HepG2 (cell line): ENCODE data around the gene XPO5. TPM values are rescaled to one million over a fixed set of nuclear protein-coding genes. Genes with fewer than 3 reads are reported as not detected.
A peak's percentile ranks its signal among the peaks of the same experiment; 100 is the strongest.

Source experiments
- ATF2 ChIP-seq: sonication (generic); formaldehyde crosslinking; IDR thresholded peaks from 2 replicates; pipeline ENCODE4 v1.4.0; 2020; ENCODE audit warnings: missing genetic modification reagents
- CEBPG ChIP-seq: IDR thresholded peaks from 2 replicates; pipeline ENCODE4 v1.6.1; 2016
- CREM ChIP-seq, 2 experiments: sonication (generic) in 1 of 2; formaldehyde crosslinking in 1 of 2; IDR thresholded peaks; 2 replicates each; pipeline versions ENCODE4 v1.4.0 to v1.6.1; 2016 to 2020; ENCODE audit warnings: antibody characterized with exemption in 1 of 2, mild to moderate bottlenecking in 1 of 2, missing genetic modification reagents in 1 of 2
- ELF1 ChIP-seq: sonication (generic); formaldehyde crosslinking; IDR thresholded peaks from 2 replicates; pipeline ENCODE4 v1.4.0; 2020; ENCODE audit warnings: missing genetic modification reagents
- ESRRA ChIP-seq: sonication (generic); formaldehyde crosslinking; IDR thresholded peaks from 2 replicates; pipeline ENCODE4 v1.5.1; 2020; ENCODE audit warnings: mild to moderate bottlenecking, low read depth, missing genetic modification reagents
- ETV5 ChIP-seq: IDR thresholded peaks from 2 replicates; pipeline ENCODE4 v1.6.1; 2018; ENCODE audit warnings: missing biosample characterization, missing genetic modification reagents, inconsistent platforms, borderline replicate concordance
- FOSL2 ChIP-seq: sonication (generic); formaldehyde crosslinking; IDR thresholded peaks from 2 replicates; pipeline ENCODE4 v1.4.0; 2020; ENCODE audit warnings: missing genetic modification reagents
- FOXK2 ChIP-seq: fragments of 450-650 bp; IDR thresholded peaks from 2 replicates; pipeline ENCODE4 v1.6.1; 2016
- HES4 ChIP-seq: sonication (generic); formaldehyde crosslinking; IDR thresholded peaks from 2 replicates; pipeline ENCODE4 v1.9.0; 2021; ENCODE audit warnings: mild to moderate bottlenecking, missing genetic modification reagents, borderline replicate concordance
- KLF11 ChIP-seq: IDR thresholded peaks from 2 replicates; pipeline ENCODE4 v1.6.1; 2016; ENCODE audit warnings: missing compliant biosample characterization
- MXD1 ChIP-seq: sonication (generic); formaldehyde crosslinking; IDR thresholded peaks from 2 replicates; pipeline ENCODE4 v1.4.0; 2020; ENCODE audit warnings: mild to moderate bottlenecking, missing genetic modification reagents
- PPARG ChIP-seq: conservative IDR thresholded peaks from 2 replicates; pipeline ENCODE4 v1.6.1; 2016; ENCODE audit warnings: missing biosample characterization, missing genetic modification reagents
- PRDM4 ChIP-seq: sonication (generic); formaldehyde crosslinking; IDR thresholded peaks from 2 replicates; pipeline ENCODE4 v1.9.0; 2021; ENCODE audit warnings: missing genetic modification reagents, borderline replicate concordance
- REL ChIP-seq: sonication (generic); formaldehyde crosslinking; conservative IDR thresholded peaks from 2 replicates; pipeline ENCODE4 v1.8.0; 2022; ENCODE audit warnings: mild to moderate bottlenecking, missing genetic modification reagents, moderate library complexity
- RFX3 ChIP-seq: IDR thresholded peaks from 2 replicates; pipeline ENCODE4 v1.6.1; 2016; ENCODE audit warnings: missing biosample characterization, missing genetic modification reagents
- SMARCC2 ChIP-seq: fragments of 450-650 bp; IDR thresholded peaks from 2 replicates; pipeline ENCODE4 v1.6.1; 2017; ENCODE audit warnings: antibody characterized with exemption, mild to moderate bottlenecking
- SPEN ChIP-seq: sonication (generic); formaldehyde crosslinking; IDR thresholded peaks from 2 replicates; pipeline ENCODE4 v1.5.1; 2020; ENCODE audit warnings: low read depth, mild to moderate bottlenecking, missing genetic modification reagents
- TBL1XR1 ChIP-seq: fragments of 150-350 bp; IDR thresholded peaks from 2 replicates; pipeline ENCODE4 v1.6.1; 2014; ENCODE audit warnings: borderline replicate concordance, low read length; ENCODE audit not compliant: partially characterized antibody
- THAP11 ChIP-seq: IDR thresholded peaks from 2 replicates; pipeline ENCODE4 v1.6.1; 2016; ENCODE audit warnings: missing biosample characterization, missing genetic modification reagents
- ZBTB20 ChIP-seq: sonication (generic); formaldehyde crosslinking; IDR thresholded peaks from 2 replicates; pipeline ENCODE4 v1.8.1; 2023; ENCODE audit warnings: missing genetic modification reagents, low read depth, mild to moderate bottlenecking, borderline replicate concordance
- ZBTB7B ChIP-seq: sonication (generic); formaldehyde crosslinking; IDR thresholded peaks from 2 replicates; pipeline ENCODE4 v1.4.0; 2020; ENCODE audit warnings: missing genetic modification reagents
- ZNF138 ChIP-seq: sonication (generic); formaldehyde crosslinking; IDR thresholded peaks from 2 replicates; pipeline ENCODE4 v1.5.0; 2020; ENCODE audit warnings: mild to moderate bottlenecking, low read depth, missing genetic modification reagents
- ZNF251 ChIP-seq: sonication (generic); formaldehyde crosslinking; IDR thresholded peaks from 2 replicates; pipeline ENCODE4 v1.9.0; 2021; ENCODE audit warnings: mild to moderate bottlenecking, missing genetic modification reagents
- ZNF282 ChIP-seq: fragments of 450-650 bp; IDR thresholded peaks from 2 replicates; pipeline ENCODE4 v1.6.1; 2018; ENCODE audit not compliant: partially characterized antibody
- ZNF7 ChIP-seq: IDR thresholded peaks from 2 replicates; pipeline ENCODE4 v1.6.1; 2016; ENCODE audit warnings: missing biosample characterization, missing genetic modification reagents
- polyA plus RNA-seq, 8 experiments: library from polyadenylated mRNA; depleted of rRNA in 3 of 8; stranded (reverse) in 7 of 8; unstranded in 1 of 8; fragments of >200 nt; fragmentation: Illumina TruSeq in 4 of 8; extraction: Trizol in 4 of 8; gene quantifications; 2 replicates each; pipeline versions ENCODE4 v1.2.1 to v1.2.3, GENCODE V29; 2011 to 2016; ENCODE audit warnings: low read depth in 4 of 8, missing spikeins in 1 of 8, mixed read lengths in 1 of 8; ENCODE audit not compliant: insufficient read depth in 1 of 8
- total RNA-seq, 5 experiments: library from RNA; depleted of rRNA; stranded (reverse); fragments of >200 nt; fragmentation: Illumina TruSeq; extraction: Trizol; gene quantifications; 2 replicates each; pipeline ENCODE4 v1.2.3, GENCODE V29; 2016; ENCODE audit warnings: low read depth in 1 of 5
- TF ChIP-seq, protein P1 (sequence below): sonication (generic); formaldehyde crosslinking; IDR thresholded peaks from 2 replicates; pipeline ENCODE4 v1.4.0; 2020; ENCODE audit warnings: mild to moderate bottlenecking, missing genetic modification reagents
- TF ChIP-seq, protein P2 (sequence below): sonication (generic); formaldehyde crosslinking; IDR thresholded peaks from 2 replicates; pipeline ENCODE4 v1.5.0; 2020; ENCODE audit warnings: missing genetic modification reagents, mild to moderate bottlenecking, borderline replicate concordance

Gene XPO5
- total and polyA plus RNA-seq, 2 of the 13 experiments (the other 11 are each of a cell fraction or from before 2014, with no cell fraction given) = 52.2 to 68.0 TPM

- TF ChIP-seq ESRRA (CRISPR knock-in tag) (no peak), CEBPG (CRISPR knock-in tag) (no peak), HES4 (CRISPR knock-in tag) (peak; percentile 56; the same call in 1 of the 2 replicates), ZNF7 (CRISPR knock-in tag) (no peak), CREM (IDR thresholded peaks at IDR 0.05) (no peak), CREM (CRISPR knock-in tag; IDR thresholded peaks at IDR 0.05) (no peak), THAP11 (CRISPR knock-in tag) (peak; percentile 56), SPEN (CRISPR knock-in tag) (peak; percentile 68; the same call in 1 of the 2 replicates), ZBTB7B (CRISPR knock-in tag) (no peak), ZNF251 (CRISPR knock-in tag) (no peak), ATF2 (0 out of 2 replicates have a peak, but pooled peaks have one; percentile 17), PRDM4 (CRISPR knock-in tag) (no peak), RFX3 (CRISPR knock-in tag) (peak; percentile 93), ZBTB20 (CRISPR knock-in tag) (no peak), ETV5 (CRISPR knock-in tag) (no peak), PPARG (CRISPR knock-in tag) (no peak), ZNF282 (no peak), FOXK2 (no peak), SMARCC2 (no peak), MXD1 (CRISPR knock-in tag) (peak; percentile 68; the same call in 1 of the 2 replicates), TBL1XR1 (no peak), ZNF138 (0 out of 2 replicates have a peak, but pooled peaks have one; percentile 74), REL (CRISPR knock-in tag) (no peak), ELF1 (CRISPR knock-in tag) (no peak), FOSL2 (CRISPR knock-in tag) (no peak; the same call in 1 of the 2 replicates), KLF11 (no peak)
- TF ChIP-seq, protein P1, sequence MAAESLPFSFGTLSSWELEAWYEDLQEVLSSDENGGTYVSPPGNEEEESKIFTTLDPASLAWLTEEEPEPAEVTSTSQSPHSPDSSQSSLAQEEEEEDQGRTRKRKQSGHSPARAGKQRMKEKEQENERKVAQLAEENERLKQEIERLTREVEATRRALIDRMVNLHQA = no peak
- TF ChIP-seq, protein P2, sequence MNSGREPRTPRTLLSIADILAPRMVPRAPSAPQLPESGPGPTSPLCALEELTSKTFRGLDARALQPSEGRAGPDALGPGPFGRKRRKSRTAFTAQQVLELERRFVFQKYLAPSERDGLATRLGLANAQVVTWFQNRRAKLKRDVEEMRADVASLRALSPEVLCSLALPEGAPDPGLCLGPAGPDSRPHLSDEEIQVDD = no peak
Observed at GRCh38 chr6:43509984-43510826, 65.6 kb downstream of the XPO5 start, which contains the start of gene LRRC73 (continued).
